Smooth muscle cell (in vitro differentiated cells): Measurements from ENCODE around the gene IGBP1. TPM values are rescaled to one million over a fixed set of nuclear protein-coding genes. Genes with fewer than 3 reads are reported as not detected.

Source experiments
- DNase-seq: peaks from one replicate; lab custom pipeline; 2025; ENCODE audit not compliant: unreplicated experiment; lab: John Stamatoyannopoulos, UW
- H2AFZ ChIP-seq: fragments of 200-600 bp; sonication (generic); 2 replicates; pipeline ENCODE4 v1.6.0; 2016; ENCODE audit warnings: antibody characterized with exemption, low read depth, mild to moderate bottlenecking
- H3F3A ChIP-seq: fragments of 200-600 bp; sonication (generic); 2 replicates; pipeline ENCODE4 v1.6.0; 2017; ENCODE audit warnings: antibody characterized with exemption, low read depth
- H3K27ac ChIP-seq: fragments of 200-600 bp; sonication (generic); 2 replicates; pipeline ENCODE4 v1.5.1; 2016; ENCODE audit warnings: low read depth, mild to moderate bottlenecking
- H3K27me3 ChIP-seq: fragments of 200-600 bp; sonication (generic); 2 replicates; pipeline ENCODE4 v1.6.1; 2016; ENCODE audit warnings: low read depth, mild to moderate bottlenecking
- H3K36me3 ChIP-seq: fragments of 200-600 bp; sonication (generic); 2 replicates; pipeline ENCODE4 v1.5.1; 2016; ENCODE audit warnings: low read depth
- H3K4me1 ChIP-seq: fragments of 200-600 bp; sonication (generic); 2 replicates; pipeline ENCODE4 v1.5.1; 2016; ENCODE audit warnings: low read depth
- H3K4me2 ChIP-seq: fragments of 200-600 bp; sonication (generic); 2 replicates; pipeline ENCODE4 v1.6.0; 2016; ENCODE audit warnings: mild to moderate bottlenecking
- H3K4me3 ChIP-seq: fragments of 200-600 bp; sonication (generic); 2 replicates; pipeline ENCODE4 v1.5.1; 2016; ENCODE audit warnings: mild to moderate bottlenecking
- H3K79me2 ChIP-seq: fragments of 200-600 bp; sonication (generic); 2 replicates; pipeline ENCODE4 v1.6.0; 2016; ENCODE audit warnings: low read depth, mild to moderate bottlenecking
- H3K9ac ChIP-seq: fragments of 200-600 bp; sonication (generic); 2 replicates; pipeline ENCODE4 v1.6.0; 2016; ENCODE audit warnings: low read depth
- H3K9me3 ChIP-seq: fragments of 200-600 bp; sonication (generic); replicated peaks from 2 replicates; pipeline ENCODE4 v1.5.1; 2016; ENCODE audit warnings: low read depth
- H4K20me1 ChIP-seq: fragments of 200-600 bp; sonication (generic); 2 replicates; pipeline ENCODE4 v1.6.0; 2016; ENCODE audit warnings: low read depth
- CTCF ChIP-seq: fragments of 200-600 bp; sonication (generic); IDR thresholded peaks from 2 replicates; pipeline ENCODE4 v1.5.1; 2017; ENCODE audit warnings: borderline replicate concordance, mild to moderate bottlenecking, antibody characterized with exemption; ENCODE audit not compliant: insufficient read depth, poor library complexity, severe bottlenecking
- WGBS: methylation state at CpG from one replicate; pipeline ENCODE4 v1.1.7; 2016; ENCODE audit warnings: low lambda C conversion rate; 5-methylcytosine and 5-hydroxymethylcytosine counted together
- polyA plus RNA-seq: library from polyadenylated mRNA; unstranded; fragments of >200 nt; fragmentation: Nextera tagmentation; extraction: Ambion mirVana; gene quantifications from 2 replicates; pipeline ENCODE4 v1.2.1, GENCODE V29; 2016
- total RNA-seq: library from RNA; depleted of rRNA; stranded (reverse); fragments of >200 nt; gene quantifications from 2 replicates; pipeline ENCODE4 v1.2.3, GENCODE V29; 2014

IGBP1 gene
- total and polyA plus RNA-seq, 2 experiments from 2014 or later, result 20.3 to 40.7 TPM

- Histone ChIP-seq H3K9ac (peak overlapping the region; percentile 92), H4K20me1 (no peaks in the 10 kb centered on the region), H3K4me1 (no peaks in the 10 kb centered on the region), H3K4me3 (peak overlapping the region; percentile 80), H3K27me3 (no peaks in the 10 kb centered on the region), H3K79me2 (peaks cover 4% of the 10 kb centered on the region), H3K9me3 (no peaks in the 10 kb centered on the region), H3K27ac (peak overlapping the region; percentile 89), H3K4me2 (peak overlapping the region; percentile 87), H3K36me3 (no peaks in the 10 kb centered on the region), H2AFZ (peak overlapping the region; percentile 85), H3F3A (no peaks in the 10 kb centered on the region)
- TF ChIP-seq CTCF, result no peak
- DNase-seq, result no peak
- WGBS, result 36% methylated on average over 12 of the region's 12 CpGs
Observed at GRCh38 chrX:70134116-70134477, 850 bp downstream of the IGBP1 start.

DNA sequence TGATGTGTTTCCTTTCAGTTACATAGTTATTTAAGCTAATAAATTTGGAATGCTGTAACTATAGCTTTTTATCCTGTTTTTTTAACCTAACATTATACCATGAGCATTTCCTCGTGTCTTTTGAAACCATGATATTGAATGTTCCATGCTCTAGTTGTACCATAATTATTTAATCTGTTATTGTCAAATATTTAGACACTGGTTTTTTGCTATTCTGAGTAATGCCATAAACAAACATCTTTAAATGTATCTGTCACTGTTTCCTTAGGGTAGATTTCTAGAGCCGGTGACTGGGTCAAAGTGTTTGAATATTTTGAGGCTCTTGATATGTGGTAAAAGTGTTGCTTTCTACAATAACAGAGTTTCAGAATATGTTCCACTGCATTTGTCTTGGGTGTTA is 5.4 kb downstream of the IGBP1 start:
- Histone ChIP-seq H3K36me3 (no peaks in the 10 kb centered on the region), H3K27me3 (no peaks in the 10 kb centered on the region), H3K4me3 (no peak overlapping the region), H3F3A (no peaks in the 10 kb centered on the region), H3K9me3 (no peaks in the 10 kb centered on the region), H3K79me2 (peaks cover 4% of the 10 kb centered on the region), H4K20me1 (no peaks in the 10 kb centered on the region), H3K9ac (no peak overlapping the region), H3K27ac (no peak overlapping the region), H2AFZ (no peak overlapping the region), H3K4me2 (no peak overlapping the region), H3K4me1 (no peaks in the 10 kb centered on the region)
- TF ChIP-seq CTCF, result no peak
- WGBS, result 91% methylated on average over 2 of the region's 2 CpGs
- DNase-seq, result no peak

GRCh38 chrX:70139736-70140135 is 6.5 kb downstream of the IGBP1 start:
- Histone ChIP-seq H3K27ac (no peak overlapping the region), H3K27me3 (no peaks in the 10 kb centered on the region), H3K36me3 (no peaks in the 10 kb centered on the region), H2AFZ (no peak overlapping the region), H3F3A (no peaks in the 10 kb centered on the region), H3K4me1 (no peaks in the 10 kb centered on the region), H3K9ac (no peak overlapping the region), H3K79me2 (no peaks in the 10 kb centered on the region), H3K4me2 (no peak overlapping the region), H3K9me3 (no peaks in the 10 kb centered on the region), H4K20me1 (no peaks in the 10 kb centered on the region), H3K4me3 (no peak overlapping the region)
- 75% methylated on average over 3 of the region's 3 CpGs for WGBS
- no peak for TF ChIP-seq CTCF
- DNase-seq, result no peak

- Histone ChIP-seq H3K79me2 (no peaks in the 10 kb centered on the region), H3K4me1 (no peaks in the 10 kb centered on the region), H3K36me3 (no peaks in the 10 kb centered on the region), H4K20me1 (no peaks in the 10 kb centered on the region), H3K27ac (no peak overlapping the region), H3K4me2 (no peak overlapping the region), H3K9me3 (no peaks in the 10 kb centered on the region), H3K27me3 (no peaks in the 10 kb centered on the region), H3K4me3 (no peak overlapping the region), H2AFZ (no peak overlapping the region), H3F3A (no peaks in the 10 kb centered on the region), H3K9ac (no peak overlapping the region)
- WGBS, result 69% methylated on average over 2 of the region's 2 CpGs
- DNase-seq, result no peak
- no peak for TF ChIP-seq CTCF
Observed at GRCh38 chrX:70141373-70141772, 8.1 kb downstream of the IGBP1 start.
